HepG2 (cell line): ENCODE data around the gene RBM27.

Experiments used
- CREB1 ChIP-seq, 2 experiments: fragments of 450-650 bp in 1 of 2; IDR thresholded peaks; 2 replicates each; pipeline ENCODE4 v1.6.1; 2016 to 2017; ENCODE audit warnings: control low read depth in 1 of 2, mild to moderate bottlenecking in 1 of 2, missing compliant biosample characterization in 1 of 2, missing genetic modification characterization in 1 of 2
- EZH2 ChIP-seq: conservative IDR thresholded peaks from 2 replicates; pipeline ENCODE4 v1.6.1; 2012; ENCODE audit warnings: mild to moderate bottlenecking, low read depth, low read length, moderate library complexity
- FOXO1 ChIP-seq: sonication (generic); formaldehyde crosslinking; IDR thresholded peaks from 2 replicates; pipeline ENCODE4 v1.4.0; 2020; ENCODE audit warnings: missing genetic modification reagents
- PCBP1 ChIP-seq: fragments of 200-400 bp; formaldehyde crosslinking; IDR thresholded peaks from 2 replicates; pipeline ENCODE4 v1.6.1; 2017; ENCODE audit warnings: mild to moderate bottlenecking, low read depth, low read length, borderline replicate concordance
- POLR2A ChIP-seq, 2 experiments: IDR thresholded peaks; 2 replicates each; pipeline ENCODE4 v1.6.1; 2011; ENCODE audit warnings: low read depth in 2 of 2, low read length in 2 of 2, mild to moderate bottlenecking in 1 of 2, moderate library complexity in 1 of 2; ENCODE audit not compliant: insufficient read depth in 1 of 2
- RARA ChIP-seq: IDR thresholded peaks from 2 replicates; pipeline ENCODE4 v1.6.1; 2016; ENCODE audit warnings: missing genetic modification reagents, missing compliant biosample characterization
- ZGPAT ChIP-seq: IDR thresholded peaks from 2 replicates; pipeline ENCODE4 v1.6.1; 2016; ENCODE audit warnings: mild to moderate bottlenecking
- ZNF18 ChIP-seq: sonication (generic); formaldehyde crosslinking; IDR thresholded peaks from 2 replicates; pipeline ENCODE4 v1.8.0; 2022; ENCODE audit warnings: mild to moderate bottlenecking, missing genetic modification reagents; ENCODE audit not compliant: insufficient replicate concordance
- ZSCAN30 ChIP-seq: sonication (generic); formaldehyde crosslinking; IDR thresholded peaks from 2 replicates; pipeline ENCODE4 v1.5.0; 2020; ENCODE audit warnings: mild to moderate bottlenecking, missing genetic modification reagents

GRCh38 chr5:146173597-146173996, 29.8 kb upstream of the RBM27 start:
- no peak for TF ChIP-seq CREB1 (IDR thresholded peaks at IDR 0.05)
- TF ChIP-seq CREB1 (CRISPR knock-in tag; IDR thresholded peaks at IDR 0.05), result no peak
- no peak for TF ChIP-seq ZSCAN30 (CRISPR knock-in tag)
- no peak for TF ChIP-seq RARA
- no peak for TF ChIP-seq PCBP1
- TF ChIP-seq POLR2A (IDR thresholded peaks at IDR 0.05; ENCODE audit: insufficient read depth in 1 of 2, low read depth in 2 of 2, low read length in 2 of 2), result no peak
- TF ChIP-seq ZNF18 (CRISPR knock-in tag), result no peak
- TF ChIP-seq FOXO1 (CRISPR knock-in tag), result no peak
- no peak for TF ChIP-seq EZH2
- TF ChIP-seq ZGPAT (CRISPR knock-in tag), result no peak
